ENCODE data around the gene RBKS.

DNA sequence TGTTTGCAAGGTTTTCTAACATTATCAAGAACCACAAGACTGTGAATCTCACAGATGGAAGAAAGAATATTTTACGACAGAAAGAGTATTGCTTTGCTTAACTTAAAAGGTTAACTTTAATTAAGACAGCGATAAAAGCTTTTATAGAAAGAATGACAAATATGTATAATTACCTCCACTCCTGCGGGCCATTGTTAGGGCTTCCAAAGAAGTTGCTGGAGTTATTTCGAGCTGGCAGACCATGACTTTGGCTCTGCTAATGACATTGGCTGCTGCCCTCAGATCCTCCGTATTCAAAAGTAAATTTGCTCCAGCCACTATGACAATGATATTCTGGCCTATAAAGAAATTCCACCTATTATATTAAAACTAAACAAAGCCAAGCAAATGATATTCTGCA is 47.3 kb downstream of the RBKS start:
- TF ChIP-seq CTCF (conservative IDR thresholded peaks at IDR 0.05 in 1 of 2, IDR thresholded peaks at IDR 0.05 in 1 of 2; ENCODE audit: extremely low read depth in 1 of 2, insufficient read depth in 1 of 2, low read depth in 1 of 2, low read length in 2 of 2) (no peak), EZH2 (IDR thresholded peaks at IDR 0.05; ENCODE audit: borderline replicate concordance, low read length) (no peak)

Measured in mammary epithelial cell (primary cell).